ENCODE data around the gene ATP10A. TPM values are rescaled to one million over a fixed set of nuclear protein-coding genes. Genes with fewer than 3 reads are reported as not detected.

ATP10A gene
- total RNA-seq, 1 donor from 2014 or later: not detected

GRCh38 chr15:25684521-25685431, 178.4 kb downstream of the ATP10A start:
- DNase-seq (ENCODE audit: low read depth in 2 of 2): no peak

GRCh38 chr15:25683911-25684310, 179.2 kb downstream of the ATP10A start:
- DNase-seq (ENCODE audit: low read depth in 2 of 2): no peak

GRCh38 chr15:25683415-25683814, 179.7 kb downstream of the ATP10A start:
- DNase-seq (ENCODE audit: low read depth in 2 of 2): no peak

- DNase-seq (ENCODE audit: low read depth in 2 of 2): no peak
Measured at GRCh38 chr15:25682340-25682739, 180.8 kb downstream of the ATP10A start.

- DNase-seq (ENCODE audit: low read depth in 2 of 2): no peak
Measured at GRCh38 chr15:25680686-25681025, 182.5 kb downstream of the ATP10A start.

GRCh38 chr15:25679964-25680685, 183.0 kb downstream of the ATP10A start:
- DNase-seq (ENCODE audit: low read depth in 2 of 2): no peak

- DNase-seq (ENCODE audit: low read depth in 2 of 2): no peak
Measured at GRCh38 chr15:25679492-25679891, 183.6 kb downstream of the ATP10A start.

- no peak for DNase-seq (ENCODE audit: low read depth in 2 of 2)
Measured at GRCh38 chr15:25678500-25678855, 184.6 kb downstream of the ATP10A start.

- no peak for DNase-seq (ENCODE audit: low read depth in 2 of 2)
Measured at GRCh38 chr15:25677719-25678499, 185.2 kb downstream of the ATP10A start.

GRCh38 chr15:25676070-25676469, 187.1 kb downstream of the ATP10A start:
- DNase-seq (ENCODE audit: low read depth in 2 of 2): no peak

GRCh38 chr15:25675396-25675795, 187.7 kb downstream of the ATP10A start:
- DNase-seq (ENCODE audit: low read depth in 2 of 2): no peak

- no peak for DNase-seq (ENCODE audit: low read depth in 2 of 2)
Measured at GRCh38 chr15:25674913-25675312, 188.2 kb downstream of the ATP10A start.

- DNase-seq (ENCODE audit: low read depth in 2 of 2): no peak
Measured at GRCh38 chr15:25673972-25674371, 189.2 kb downstream of the ATP10A start.

- DNase-seq (ENCODE audit: low read depth in 2 of 2): no peak
Measured at GRCh38 chr15:25673351-25673750, 189.8 kb downstream of the ATP10A start.

GRCh38 chr15:25671132-25671531, 192.0 kb downstream of the ATP10A start:
- DNase-seq (ENCODE audit: low read depth in 2 of 2): no peak

- no peak for DNase-seq (ENCODE audit: low read depth in 2 of 2)
Measured at GRCh38 chr15:25670621-25671020, 192.5 kb downstream of the ATP10A start.

GRCh38 chr15:25670025-25670554, 193.0 kb downstream of the ATP10A start:
- no peak for DNase-seq (ENCODE audit: low read depth in 2 of 2)

- no peak for DNase-seq (ENCODE audit: low read depth in 2 of 2)
Measured at GRCh38 chr15:25668901-25669300, 194.2 kb downstream of the ATP10A start.

- no peak for DNase-seq (ENCODE audit: low read depth in 2 of 2)
Measured at GRCh38 chr15:25668236-25668795, 194.8 kb downstream of the ATP10A start.

- no peak for DNase-seq (ENCODE audit: low read depth in 2 of 2)
Measured at GRCh38 chr15:25667829-25668228, 195.3 kb downstream of the ATP10A start.

- DNase-seq (ENCODE audit: low read depth in 2 of 2): no peak
Measured at GRCh38 chr15:25665913-25666312, 197.2 kb downstream of the ATP10A start.

GRCh38 chr15:25664761-25665160, 198.4 kb downstream of the ATP10A start:
- DNase-seq (ENCODE audit: low read depth in 2 of 2): no peak
